ENCODE results near the gene SEPTIN8. TPM values are rescaled to one million over a fixed set of nuclear protein-coding genes. Genes with fewer than 3 reads are reported as not detected.
A peak's percentile ranks its signal among the peaks of the same experiment; 100 is the strongest.

SEPTIN8 gene
- polyA plus RNA-seq, 6 donors from 2014 or later, result 0.11 to 0.27 (median 0.22) TPM; not detected in 2

DNA sequence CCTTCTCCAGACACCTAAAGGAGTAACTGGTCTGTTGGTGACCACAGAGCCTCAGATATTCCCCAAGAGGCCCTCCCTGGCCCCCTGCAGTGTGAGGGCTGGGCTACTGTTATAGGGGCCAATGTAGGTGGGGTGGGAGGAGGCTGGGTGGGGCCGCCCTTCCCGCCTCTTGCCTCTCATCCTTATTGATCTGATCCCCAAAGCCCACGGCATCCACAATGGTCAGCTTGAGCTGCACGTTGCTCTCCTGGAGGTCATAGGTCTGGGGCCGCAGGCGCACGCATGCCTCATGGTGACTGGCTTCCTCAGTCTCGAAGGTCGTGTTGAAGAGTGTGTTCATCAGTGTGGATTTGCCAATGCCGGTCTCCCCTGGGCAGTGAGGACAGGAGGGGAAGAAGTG lies 13.0 kb downstream of the SEPTIN8 start:
- Mint-ChIP-seq H3K27me3 (peaks cover 0 to 19% (median 4%) of the 10 kb centered on the region in 3 donors), H3K4me1 (no peaks in the 10 kb centered on the region), H3K9me3 (no peaks in the 10 kb centered on the region), H3K36me3 (no peaks in the 10 kb centered on the region), H3K4me3 (no peak overlapping the region), H3K27ac (no peak overlapping the region)
- ATAC-seq (ENCODE audit: low read depth in 2 of 2), result no peak
- DNase-seq, result no peak

DNA sequence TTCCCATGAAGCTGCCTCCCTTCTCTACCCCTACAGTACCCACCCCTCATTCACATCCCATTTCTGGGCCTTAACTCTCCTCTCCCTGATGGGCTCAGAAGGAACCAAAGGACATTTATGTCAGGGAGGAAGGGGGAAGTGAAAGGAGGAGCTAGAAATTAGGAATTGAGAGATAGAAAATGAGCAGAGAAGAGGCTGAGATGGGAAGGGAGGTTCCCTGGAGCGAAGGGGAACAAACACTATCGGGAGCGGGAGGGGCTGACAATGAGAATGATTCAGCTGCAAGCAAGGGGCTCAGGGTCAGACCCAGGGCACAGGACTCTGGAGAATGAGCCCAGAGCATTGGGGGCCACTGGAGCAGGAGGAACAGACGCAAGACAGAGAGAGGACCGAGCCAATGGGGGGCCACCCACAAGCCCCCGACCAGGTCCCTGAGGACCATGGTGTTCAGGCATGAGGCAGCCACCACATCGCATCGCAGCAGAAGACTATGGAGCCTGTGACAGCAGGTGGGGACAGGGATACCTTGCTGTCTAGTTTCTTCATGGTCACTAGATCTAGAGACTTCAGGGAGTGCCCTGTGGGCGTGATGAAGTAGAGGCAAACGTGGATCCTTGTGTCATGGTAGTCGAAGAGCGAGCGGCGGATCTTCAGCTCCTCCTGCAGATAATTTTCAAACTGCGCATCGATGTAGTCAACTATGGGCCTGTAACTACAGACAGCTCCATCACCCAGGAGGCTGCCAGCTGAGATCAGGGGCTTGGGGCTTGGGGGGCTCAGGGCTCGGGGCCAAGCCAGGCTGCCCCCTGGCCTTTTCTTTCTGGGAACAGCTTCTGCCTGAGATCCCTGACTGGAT lies 13.6 kb downstream of the SEPTIN8 start:
- Mint-ChIP-seq H3K4me1 (no peaks in the 10 kb centered on the region), H3K36me3 (no peaks in the 10 kb centered on the region), H3K27me3 (peaks cover 0 to 13% (median under 1%) of the 10 kb centered on the region in 3 donors), H3K27ac (no peak overlapping the region), H3K4me3 (no peak overlapping the region), H3K9me3 (no peaks in the 10 kb centered on the region)
- DNase-seq, result no peak
- no peak for ATAC-seq (ENCODE audit: low read depth in 2 of 2)

DNA sequence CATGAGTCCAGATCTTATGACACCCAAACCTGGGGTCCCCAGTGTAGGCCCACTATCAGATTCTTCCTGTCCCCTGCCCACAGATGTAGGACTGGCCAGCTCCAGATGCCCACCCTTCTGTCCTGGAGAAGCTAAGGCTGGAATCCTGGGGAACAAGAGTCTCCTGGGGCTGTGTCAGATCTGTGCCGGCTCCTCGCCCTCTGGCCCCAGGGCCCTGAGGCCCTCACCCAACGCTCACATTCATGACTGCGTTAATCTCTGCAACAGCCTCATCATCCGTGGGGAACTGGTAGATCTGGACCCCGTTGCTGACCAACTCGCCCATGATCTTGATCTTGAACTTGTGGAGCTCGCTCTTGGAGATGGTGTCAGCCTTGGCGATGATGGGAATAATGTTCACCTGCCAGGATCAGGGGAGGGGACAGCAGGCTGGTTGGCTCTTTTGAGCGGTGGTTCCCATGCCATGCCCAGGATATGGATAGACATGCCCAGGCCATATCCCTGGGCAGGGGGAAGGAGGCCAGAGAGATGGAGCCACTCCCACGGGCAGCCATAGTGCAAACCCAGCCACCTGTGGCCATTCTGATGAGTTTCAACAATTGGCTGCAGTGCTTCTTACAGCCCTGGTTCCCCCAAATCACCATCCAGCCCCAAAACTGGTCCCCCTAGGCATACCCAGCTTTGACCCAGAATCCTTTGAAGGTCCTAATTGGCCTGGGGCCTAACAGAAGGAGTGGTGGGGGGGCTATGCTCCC lies 14.6 kb downstream of the SEPTIN8 start:
- no peaks in the 10 kb centered on the region for H3K9me3 Mint-ChIP-seq

DNA sequence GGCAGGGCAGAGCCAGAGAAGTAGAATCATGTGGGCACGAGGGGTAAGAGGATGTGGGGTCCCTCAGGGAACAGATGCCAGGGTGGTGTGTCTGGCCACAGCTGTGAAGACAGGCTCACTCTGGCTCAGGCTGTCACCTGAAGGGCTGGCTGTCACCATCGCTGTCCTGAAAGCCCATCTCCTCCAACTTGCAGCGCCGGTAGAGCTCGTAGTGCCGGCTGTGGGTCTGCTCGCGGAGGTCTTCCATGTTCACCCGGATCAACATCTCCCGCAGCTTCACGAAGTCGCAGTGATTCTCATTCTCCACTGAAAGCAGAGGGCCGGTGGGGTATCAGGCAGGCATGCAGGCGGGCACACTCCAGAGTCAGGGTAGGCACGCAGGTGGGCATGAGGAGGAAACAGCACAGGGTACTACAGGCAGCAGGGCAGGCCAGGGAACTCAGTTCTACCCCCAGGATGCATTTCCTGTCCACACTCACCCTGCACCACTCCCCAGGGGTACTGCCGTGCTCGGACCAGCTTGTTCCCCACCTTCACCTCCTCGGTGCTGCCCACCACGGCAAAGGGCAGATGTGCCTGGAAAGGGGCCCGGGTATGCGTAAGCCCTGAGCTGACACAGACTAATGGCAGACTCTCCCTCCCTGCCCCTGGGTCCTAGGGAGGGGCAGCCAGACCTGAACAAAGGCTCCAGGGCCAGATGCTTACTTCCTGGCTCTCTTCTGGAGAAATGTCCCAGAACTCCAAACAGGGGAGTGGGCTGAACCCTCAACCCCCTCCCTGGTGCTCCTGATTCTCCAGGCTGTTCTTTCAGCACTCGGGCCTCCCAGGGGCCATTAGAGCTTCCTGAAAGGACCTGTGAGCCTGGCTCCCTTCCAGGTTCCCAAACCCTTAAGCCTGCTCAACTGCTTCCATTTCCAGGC lies 15.5 kb downstream of the SEPTIN8 start:
- ATAC-seq (ENCODE audit: low read depth in 2 of 2), result no peak
- Mint-ChIP-seq H3K27me3 (no peaks in the 10 kb centered on the region), H3K27ac (no peak overlapping the region), H3K36me3 (no peaks in the 10 kb centered on the region), H3K9me3 (no peaks in the 10 kb centered on the region), H3K4me1 (no peaks in the 10 kb centered on the region), H3K4me3 (no peak overlapping the region)
- DNase-seq, result no peak

More for the DNA sequence above, 14.6 kb downstream of the SEPTIN8 start:
- Mint-ChIP-seq H3K27me3 (peaks cover 0 to 5% (median 0%) of the 10 kb centered on the region in 3 donors), H3K36me3 (no peaks in the 10 kb centered on the region), H3K4me3 (no peak overlapping the region), H3K4me1 (no peaks in the 10 kb centered on the region), H3K27ac (no peak overlapping the region)
- ATAC-seq (ENCODE audit: low read depth in 2 of 2), result no peak
- no peak for DNase-seq

DNA sequence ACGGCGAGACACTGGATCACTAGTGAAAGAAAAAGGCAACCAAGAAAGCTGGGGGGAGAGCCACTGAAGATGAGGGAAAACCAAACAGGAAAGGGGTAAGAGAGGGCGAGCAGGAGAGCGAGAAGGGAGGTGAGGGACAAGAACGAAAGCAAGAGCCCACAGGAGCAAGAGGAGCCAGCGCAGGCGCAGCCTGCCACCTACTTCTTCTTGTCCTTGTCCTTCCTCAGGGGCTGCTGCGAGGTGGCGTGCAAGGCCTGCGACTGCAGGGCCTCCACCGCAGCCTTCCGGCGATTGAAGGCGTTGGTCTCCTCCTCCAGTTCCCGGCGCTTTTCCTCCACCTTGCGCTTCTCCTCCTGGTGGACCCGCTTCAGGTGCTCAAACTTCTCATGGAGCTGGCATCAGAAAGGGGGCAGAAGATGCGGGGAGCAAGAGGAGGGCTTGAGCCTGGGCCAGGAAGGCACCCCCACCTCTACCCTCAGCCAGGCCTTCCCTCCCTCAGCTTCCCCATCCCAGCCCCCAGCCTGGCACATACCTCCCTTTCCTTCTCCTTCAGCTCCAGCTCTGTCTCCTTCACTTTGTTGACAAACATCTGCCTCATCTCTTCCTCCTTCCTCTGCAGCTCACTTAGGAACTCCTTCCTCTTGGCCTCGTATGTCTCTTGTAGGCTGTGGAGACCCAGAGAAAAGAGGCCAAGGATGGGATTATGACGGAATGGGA lies 16.3 kb downstream of the SEPTIN8 start:
- H3K4me3 Mint-ChIP-seq, result no peak overlapping the region
- no peaks in the 10 kb centered on the region for H3K36me3 Mint-ChIP-seq
- DNase-seq (no peak), ATAC-seq (ENCODE audit: low read depth in 2 of 2) (no peak)
- H3K27me3 Mint-ChIP-seq, result no peaks in the 10 kb centered on the region
- peak overlapping the region in 1 of 6 donors; percentile 77 for H3K27ac Mint-ChIP-seq
- H3K9me3 Mint-ChIP-seq, result no peaks in the 10 kb centered on the region
- no peaks in the 10 kb centered on the region for H3K4me1 Mint-ChIP-seq

DNA sequence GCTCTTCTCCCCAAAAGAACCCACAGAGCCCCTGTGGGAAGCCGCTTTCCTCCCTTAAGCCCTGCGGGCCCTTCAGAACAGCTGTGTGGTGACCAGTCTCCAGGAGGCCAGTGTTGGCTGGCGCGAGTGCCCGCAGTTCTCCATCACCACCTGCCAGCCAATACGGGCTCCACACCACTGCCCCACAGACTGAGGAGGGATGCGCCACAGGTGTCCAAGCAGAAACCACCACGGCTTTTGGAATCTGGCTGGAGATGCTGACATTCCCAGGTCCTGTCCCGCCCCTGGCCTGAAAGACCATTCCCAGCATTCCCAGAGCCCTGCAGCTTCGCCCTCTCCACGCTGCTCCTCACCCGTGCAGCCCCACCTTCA lies 17.0 kb downstream of the SEPTIN8 start:
- H3K27ac Mint-ChIP-seq, result no peak overlapping the region
- ATAC-seq (ENCODE audit: low read depth in 2 of 2) (no peak), DNase-seq (no peak)
- H3K9me3 Mint-ChIP-seq, result no peaks in the 10 kb centered on the region
- no peak overlapping the region for H3K4me3 Mint-ChIP-seq
- peaks cover 0 to 4% (median 1%) of the 10 kb centered on the region in 3 donors for H3K27me3 Mint-ChIP-seq
- no peaks in the 10 kb centered on the region for H3K36me3 Mint-ChIP-seq
- H3K4me1 Mint-ChIP-seq, result no peaks in the 10 kb centered on the region

DNA sequence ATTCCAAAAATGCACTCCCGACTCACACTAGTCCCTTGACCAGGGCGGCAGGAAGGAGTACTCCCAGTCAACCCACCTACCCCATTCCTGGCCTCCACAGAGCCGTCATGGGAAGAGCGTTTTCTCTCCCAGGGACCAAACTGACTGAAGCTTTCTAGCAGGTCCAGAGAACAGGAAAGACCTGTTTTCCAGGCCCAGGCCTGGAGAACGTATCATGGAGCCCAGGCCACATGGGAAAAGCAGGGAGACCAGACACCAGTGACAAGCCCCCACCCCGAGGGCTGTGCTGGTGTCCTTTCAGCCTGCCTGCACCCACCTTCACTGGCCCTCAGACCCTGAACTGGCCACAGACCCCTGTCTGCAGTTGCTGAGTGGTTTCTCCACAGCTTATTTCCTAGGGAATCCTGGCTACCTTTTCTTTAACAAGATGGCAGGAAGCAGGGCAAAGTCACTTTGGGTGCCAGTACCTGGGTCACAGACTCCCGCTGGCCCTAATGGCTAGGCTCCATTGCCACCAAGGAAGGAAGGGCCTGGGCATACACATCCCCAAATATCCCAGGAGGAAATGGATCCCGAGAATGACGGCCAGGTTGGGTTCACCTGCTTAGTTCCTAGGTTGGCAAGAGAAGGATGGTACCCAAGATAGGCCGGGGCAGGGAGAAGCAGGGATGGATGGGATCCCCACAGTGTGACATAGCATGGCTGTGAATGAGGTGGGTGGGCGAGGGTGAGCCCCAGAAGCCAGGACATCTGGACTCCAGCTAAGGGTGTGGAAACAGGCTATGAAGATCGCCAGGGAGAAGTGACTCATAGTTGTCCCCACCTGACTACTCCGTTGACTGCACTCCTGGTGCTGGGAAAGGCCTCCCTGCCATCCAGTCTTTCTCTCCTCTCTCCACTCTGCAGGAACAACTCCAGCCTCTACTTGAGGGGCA lies 17.7 kb downstream of the SEPTIN8 start:
- Mint-ChIP-seq H3K9me3 (no peaks in the 10 kb centered on the region), H3K4me3 (no peak overlapping the region), H3K4me1 (no peaks in the 10 kb centered on the region), H3K27me3 (peaks cover 0 to 11% (median 8%) of the 10 kb centered on the region in 3 donors), H3K27ac (no peak overlapping the region), H3K36me3 (no peaks in the 10 kb centered on the region)
- DNase-seq (no peak), ATAC-seq (ENCODE audit: low read depth in 2 of 2) (no peak)

DNA sequence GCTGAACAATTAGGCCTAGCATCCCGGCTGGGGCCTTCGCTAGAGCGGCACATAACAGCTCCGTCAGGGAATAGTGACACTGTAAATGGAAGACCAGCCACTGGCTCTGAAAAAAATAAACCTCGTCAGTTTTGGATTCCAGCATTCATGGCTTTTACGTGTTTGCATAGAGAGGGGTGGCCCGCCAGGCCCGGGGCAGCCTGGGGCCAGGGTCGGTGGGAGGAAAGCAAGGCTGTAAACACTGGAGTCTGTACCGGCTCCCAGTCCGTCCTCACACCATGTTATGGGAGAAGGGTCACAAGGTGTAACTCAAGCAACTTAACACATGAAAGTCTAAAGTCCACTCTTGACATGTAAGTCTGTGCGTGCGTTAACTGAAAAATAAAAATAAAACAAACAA lies 18.6 kb downstream of the SEPTIN8 start:
- DNase-seq, result no peak
- no peak for ATAC-seq (ENCODE audit: low read depth in 2 of 2)
- Mint-ChIP-seq H3K9me3 (no peaks in the 10 kb centered on the region), H3K27me3 (peaks cover 2 to 17% (median 9%) of the 10 kb centered on the region in 3 donors), H3K4me3 (no peak overlapping the region), H3K27ac (no peak overlapping the region), H3K4me1 (no peaks in the 10 kb centered on the region), H3K36me3 (no peaks in the 10 kb centered on the region)

DNA sequence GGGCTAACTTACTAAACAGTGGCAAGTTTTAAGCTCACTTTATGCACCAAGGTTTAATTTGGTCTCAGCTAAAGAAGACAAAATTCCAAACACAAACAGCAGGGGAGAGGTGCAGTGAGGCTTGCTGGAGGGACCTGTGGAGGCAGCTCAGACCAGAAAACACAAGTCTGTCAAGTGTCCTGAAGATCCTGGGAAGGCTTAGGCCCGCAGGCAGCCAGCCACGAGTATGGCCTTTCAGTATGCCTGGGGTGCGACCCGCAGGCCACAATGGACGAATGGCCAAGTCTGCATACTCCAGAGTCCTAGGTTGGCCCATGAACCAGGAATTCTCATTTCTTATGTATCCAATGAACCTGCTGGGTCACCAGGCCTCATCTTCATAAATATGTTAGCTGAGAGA lies 20.5 kb downstream of the SEPTIN8 start:
- Mint-ChIP-seq H3K27me3 (peaks cover 6 to 30% (median 9%) of the 10 kb centered on the region in 3 donors), H3K4me1 (no peaks in the 10 kb centered on the region), H3K4me3 (no peak overlapping the region), H3K36me3 (no peaks in the 10 kb centered on the region), H3K27ac (no peak overlapping the region), H3K9me3 (no peaks in the 10 kb centered on the region)
- ATAC-seq (ENCODE audit: low read depth in 2 of 2) (no peak), DNase-seq (no peak)

GRCh38 chr5:132754947-132755346 lies 22.1 kb downstream of the SEPTIN8 start:
- H3K9me3 Mint-ChIP-seq, result no peaks in the 10 kb centered on the region
- ATAC-seq (ENCODE audit: low read depth in 2 of 2) (no peak), DNase-seq (no peak)
- H3K36me3 Mint-ChIP-seq, result no peaks in the 10 kb centered on the region
- H3K4me1 Mint-ChIP-seq, result no peaks in the 10 kb centered on the region
- H3K4me3 Mint-ChIP-seq, result no peak overlapping the region
- no peak overlapping the region for H3K27ac Mint-ChIP-seq
- H3K27me3 Mint-ChIP-seq, result peaks cover 9 to 30% (median 16%) of the 10 kb centered on the region in 3 donors

DNA sequence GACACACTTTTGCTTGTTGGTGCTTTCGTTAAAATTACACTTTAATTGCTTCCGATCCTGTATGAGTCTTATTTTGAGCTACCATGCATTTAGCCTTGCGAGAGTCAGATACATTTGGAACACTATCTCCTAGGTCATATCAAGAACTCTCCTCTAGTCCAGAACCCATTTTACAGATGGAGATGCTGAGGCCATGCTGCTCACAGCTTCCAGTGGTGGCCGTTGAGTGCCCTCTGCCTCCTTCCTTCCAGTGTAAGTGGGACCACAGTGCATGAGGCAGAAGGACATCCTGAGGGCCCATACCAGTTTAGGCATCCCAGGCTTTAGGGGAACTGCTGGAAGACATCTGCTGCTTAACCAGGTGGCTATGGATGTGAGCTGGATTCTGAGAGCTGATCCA lies 22.9 kb downstream of the SEPTIN8 start:
- Mint-ChIP-seq H3K9me3 (no peaks in the 10 kb centered on the region), H3K27ac (no peak overlapping the region), H3K27me3 (peaks cover 9 to 30% (median 23%) of the 10 kb centered on the region in 3 donors), H3K4me1 (no peaks in the 10 kb centered on the region), H3K36me3 (no peaks in the 10 kb centered on the region), H3K4me3 (no peak overlapping the region)
- DNase-seq (no peak), ATAC-seq (ENCODE audit: low read depth in 2 of 2) (no peak)

Measured in naive B cell (primary cell).